TTC549 (cell line): ENCODE results near the gene SYNRG.

Source experiments
- FAIRE-seq: peaks from 2 replicates; lab custom pipeline; 2012; peaks lifted over from hg19 to GRCh38; lab: Jason Lieb, UNC

The SYNRG gene

GRCh38 chr17:37466471-37466870, 142.7 kb downstream of the SYNRG start:
- FAIRE-seq: no peak

- FAIRE-seq: no peak
Measured at GRCh38 chr17:37465069-37465616, 144.1 kb downstream of the SYNRG start.
